ENCODE results near the gene RAB6A.
"Not testable (repeated sequence)": the region's sequence is repeated elsewhere in the genome, so short reads cannot be mapped to it uniquely, and the experiment has no call there.

Gene RAB6A

GRCh38 chr11:73716153-73717056, 44.5 kb downstream of the RAB6A start:
- no peak for DNase-seq

GRCh38 chr11:73715541-73715940, 45.3 kb downstream of the RAB6A start:
- no peak for DNase-seq

- DNase-seq: no peak
Observed at GRCh38 chr11:73710964-73711363, 49.9 kb downstream of the RAB6A start.

GRCh38 chr11:73705053-73705452, 55.8 kb downstream of the RAB6A start:
- no peak for DNase-seq

- no peak for DNase-seq
Observed at GRCh38 chr11:73693899-73694525, 66.9 kb downstream of the RAB6A start.

- no peak for DNase-seq
Observed at GRCh38 chr11:73680687-73681086, 80.2 kb downstream of the RAB6A start.

GRCh38 chr11:73676552-73676951, 84.3 kb downstream of the RAB6A start:
- DNase-seq: not testable (repeated sequence)

- DNase-seq: no peak
Observed at GRCh38 chr11:73671701-73672100, 89.2 kb downstream of the RAB6A start.

- no peak for DNase-seq
Observed at GRCh38 chr11:73670808-73671207, 90.1 kb downstream of the RAB6A start.

GRCh38 chr11:73667891-73668290, 93.0 kb downstream of the RAB6A start:
- no peak for DNase-seq

GRCh38 chr11:73664877-73665276, 96.0 kb downstream of the RAB6A start:
- DNase-seq: no peak

GRCh38 chr11:73663604-73664495, 97.0 kb downstream of the RAB6A start:
- no peak for DNase-seq

GRCh38 chr11:73662445-73663157, 98.3 kb downstream of the RAB6A start:
- no peak for DNase-seq

- no peak for DNase-seq
Observed at GRCh38 chr11:73661035-73661628, 99.7 kb downstream of the RAB6A start.

GRCh38 chr11:73660497-73661034, 100.3 kb downstream of the RAB6A start:
- no peak for DNase-seq

GRCh38 chr11:73659961-73660360, 100.9 kb downstream of the RAB6A start:
- no peak for DNase-seq

GRCh38 chr11:73656985-73657384, 103.9 kb downstream of the RAB6A start:
- DNase-seq: no peak

- DNase-seq: no peak
Observed at GRCh38 chr11:73655686-73656085, 105.2 kb downstream of the RAB6A start.

- no peak for DNase-seq
Observed at GRCh38 chr11:73654482-73655021, 106.3 kb downstream of the RAB6A start.

- DNase-seq: no peak
Observed at GRCh38 chr11:73653996-73654395, 106.9 kb downstream of the RAB6A start.

- DNase-seq: no peak
Observed at GRCh38 chr11:73652856-73653559, 107.9 kb downstream of the RAB6A start.
